SKM-1 (cell line): Measurements from ENCODE around the gene TMEM258.

Experiments used
- DNase-seq: peaks from one replicate; lab custom pipeline; 2025; ENCODE audit not compliant: unreplicated experiment; lab: John Stamatoyannopoulos, UW

The TMEM258 gene

GRCh38 chr11:61797263-61797944 is 5.0 kb upstream of the TMEM258 start:
- DNase-seq: peak; percentile 40

GRCh38 chr11:61795876-61796526 is 3.6 kb upstream of the TMEM258 start:
- no peak for DNase-seq

GRCh38 chr11:61795459-61795858 is 3.1 kb upstream of the TMEM258 start:
- no peak for DNase-seq

GRCh38 chr11:61794579-61794978 is 2.2 kb upstream of the TMEM258 start:
- DNase-seq: no peak

DNA sequence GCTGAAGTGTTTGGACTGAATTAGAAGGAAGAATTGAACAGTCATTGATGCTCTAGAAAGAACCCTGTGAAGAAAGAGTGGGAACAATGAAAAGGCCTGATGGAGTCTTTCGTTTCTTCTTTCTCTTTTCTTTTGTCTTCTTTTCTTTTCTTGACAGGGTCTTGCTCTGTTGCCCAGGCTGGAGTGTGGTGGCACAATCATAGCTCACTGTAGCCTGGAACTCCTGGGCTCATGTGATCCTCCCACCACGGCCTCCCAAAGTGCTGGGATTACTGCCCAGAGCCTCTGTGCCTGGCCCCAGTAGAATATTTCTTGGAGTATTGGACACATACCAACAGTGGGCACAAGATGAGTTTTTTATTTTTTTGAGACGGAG is 1.4 kb upstream of the TMEM258 start:
- no peak for DNase-seq

GRCh38 chr11:61793083-61793828 is 857 bp upstream of the TMEM258 start:
- DNase-seq: no peak

- no peak for DNase-seq
Measured at GRCh38 chr11:61791737-61792309, 576 bp downstream of the TMEM258 start.

- DNase-seq: peak; percentile 38
Measured at GRCh38 chr11:61787928-61788491, 4.4 kb downstream of the TMEM258 start.

DNA sequence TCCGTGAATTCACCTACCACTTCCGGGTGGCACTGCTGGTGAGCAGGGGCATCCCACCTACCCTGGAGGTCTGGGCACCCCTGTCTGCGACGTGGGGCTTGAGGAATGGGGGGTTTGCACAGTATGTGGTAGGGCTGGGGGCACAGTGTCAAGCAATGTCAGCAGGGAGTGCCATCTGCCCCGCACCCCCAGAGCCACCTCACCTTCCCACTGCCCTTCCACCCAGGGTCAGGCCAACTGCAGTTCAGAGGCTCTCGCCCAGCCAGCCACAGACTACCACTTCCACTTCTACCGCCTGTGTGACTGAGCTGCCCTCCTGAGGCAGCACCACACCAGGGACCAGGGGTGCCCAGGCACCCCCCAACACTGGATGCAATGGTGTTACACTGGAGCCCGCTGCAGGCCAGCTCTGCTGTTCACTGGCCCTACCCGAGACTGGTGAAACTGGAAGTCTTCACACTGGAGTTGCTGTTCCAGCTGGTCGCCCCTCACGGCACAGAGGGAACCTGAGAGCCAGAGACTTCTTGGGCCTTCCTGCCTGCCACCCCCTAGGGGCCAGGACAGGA is 6.5 kb downstream of the TMEM258 start:
- no peak for DNase-seq

DNA sequence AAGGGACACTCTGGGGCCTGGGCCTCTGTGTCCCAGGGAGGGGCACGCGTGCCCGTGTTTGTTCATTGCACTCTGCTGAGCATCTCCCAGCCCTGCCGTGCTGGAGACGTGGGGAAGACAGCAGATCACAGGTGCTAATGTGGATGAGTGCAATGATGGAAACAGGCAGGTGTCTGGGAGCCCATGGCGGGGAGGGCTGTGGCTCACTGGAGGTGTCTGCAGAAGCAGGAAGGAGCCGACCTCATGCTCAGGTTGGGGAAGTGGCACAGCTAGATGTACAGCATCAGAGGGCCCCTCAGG is 7.9 kb downstream of the TMEM258 start:
- DNase-seq: no peak

DNA sequence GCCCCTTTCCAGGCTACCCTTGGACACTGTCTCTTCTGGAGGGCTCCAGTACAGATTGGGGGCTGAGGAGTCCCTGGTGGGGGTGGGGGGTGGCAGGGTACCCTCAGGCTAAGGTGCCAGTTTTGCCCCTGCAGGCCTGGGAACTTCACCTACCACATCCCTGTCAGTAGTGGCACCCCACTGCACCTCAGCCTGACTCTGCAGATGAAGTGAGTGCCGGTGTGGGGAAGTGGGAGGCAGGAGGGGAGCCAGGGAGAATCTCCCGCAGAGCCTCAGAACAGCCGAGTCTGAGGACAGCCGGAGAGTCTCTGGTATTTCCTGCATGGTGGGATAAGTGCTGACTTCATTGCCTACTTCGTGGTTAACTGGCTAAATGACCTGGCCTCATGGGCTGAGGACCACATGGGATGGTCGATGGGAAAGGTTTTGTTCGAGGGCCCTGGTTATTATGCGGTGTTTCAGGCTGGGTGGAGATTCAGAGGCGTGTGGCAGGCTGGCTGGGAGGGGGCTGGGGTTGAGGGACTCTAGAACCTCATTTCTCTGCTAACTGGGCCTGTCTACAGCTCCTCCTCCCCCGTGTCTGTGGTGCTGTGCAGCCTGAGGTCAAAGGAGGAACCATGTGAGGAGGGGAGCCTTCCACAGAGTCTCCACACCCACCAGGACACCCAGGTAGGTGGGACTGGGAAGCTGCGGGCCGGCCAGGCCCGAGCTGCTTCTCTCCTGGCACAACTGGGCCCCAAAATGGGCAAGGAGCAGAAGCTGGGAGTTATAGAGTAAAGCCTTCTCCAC is 8.5 kb downstream of the TMEM258 start:
- no peak for DNase-seq

DNA sequence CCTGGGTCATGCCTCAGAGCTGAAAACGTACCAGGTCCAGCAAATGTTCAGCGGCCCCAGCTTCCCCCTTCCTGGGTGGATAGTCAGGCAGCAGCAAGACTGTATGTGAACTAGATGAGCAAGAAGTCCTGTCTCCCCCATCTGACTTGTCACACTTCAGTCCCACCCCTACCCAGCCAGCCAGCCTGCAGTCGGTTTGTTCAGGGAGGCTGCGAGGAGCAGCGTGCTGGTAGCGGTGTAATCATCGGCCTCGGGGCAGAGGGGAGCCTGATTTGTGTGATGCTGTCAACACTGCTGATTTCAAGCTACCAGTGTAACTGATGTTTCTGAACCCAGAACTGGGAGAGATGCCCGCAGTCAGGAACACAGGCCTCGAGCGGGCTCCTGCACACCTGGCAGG is 9.6 kb downstream of the TMEM258 start:
- no peak for DNase-seq

DNA sequence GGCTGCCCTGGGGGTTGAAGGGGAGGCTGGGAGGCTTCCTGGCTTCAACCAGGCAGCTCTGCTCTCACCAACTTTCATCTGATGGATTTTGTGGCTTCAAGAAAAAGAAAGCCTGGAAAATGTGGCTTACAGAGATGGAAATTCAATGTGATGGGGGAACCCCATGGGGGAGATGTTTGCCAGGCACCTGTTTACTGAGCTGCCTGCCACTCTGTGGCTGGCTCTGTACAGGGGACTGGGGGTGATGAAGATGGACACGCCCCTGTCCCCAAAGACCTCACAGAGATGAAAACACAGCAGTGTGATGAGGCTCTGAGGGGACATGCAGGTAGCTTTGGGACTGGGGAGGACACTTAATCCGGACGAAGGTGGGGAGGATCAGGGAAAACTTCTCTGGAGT is 10.1 kb downstream of the TMEM258 start:
- DNase-seq: no peak

DNA sequence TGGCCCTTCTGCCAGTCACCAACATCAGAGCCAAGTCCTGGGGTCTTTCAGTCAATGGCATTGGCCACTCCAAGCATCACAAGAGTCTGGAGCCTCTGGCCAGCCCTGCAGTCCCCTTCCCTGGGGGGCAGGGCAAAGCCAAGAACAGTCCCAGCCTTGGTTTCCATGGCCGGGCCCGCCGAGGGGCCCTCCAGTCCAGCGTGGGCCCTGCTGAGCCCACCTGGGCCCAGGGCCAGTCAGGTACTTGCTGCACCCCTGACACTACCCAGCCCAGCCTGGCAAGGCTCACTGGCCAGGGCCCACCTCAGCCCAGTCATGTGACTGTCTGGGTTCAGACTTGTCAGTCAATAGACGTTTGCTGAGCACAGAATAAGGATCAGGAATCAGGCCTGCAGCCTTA is 10.8 kb downstream of the TMEM258 start:
- no peak for DNase-seq

DNA sequence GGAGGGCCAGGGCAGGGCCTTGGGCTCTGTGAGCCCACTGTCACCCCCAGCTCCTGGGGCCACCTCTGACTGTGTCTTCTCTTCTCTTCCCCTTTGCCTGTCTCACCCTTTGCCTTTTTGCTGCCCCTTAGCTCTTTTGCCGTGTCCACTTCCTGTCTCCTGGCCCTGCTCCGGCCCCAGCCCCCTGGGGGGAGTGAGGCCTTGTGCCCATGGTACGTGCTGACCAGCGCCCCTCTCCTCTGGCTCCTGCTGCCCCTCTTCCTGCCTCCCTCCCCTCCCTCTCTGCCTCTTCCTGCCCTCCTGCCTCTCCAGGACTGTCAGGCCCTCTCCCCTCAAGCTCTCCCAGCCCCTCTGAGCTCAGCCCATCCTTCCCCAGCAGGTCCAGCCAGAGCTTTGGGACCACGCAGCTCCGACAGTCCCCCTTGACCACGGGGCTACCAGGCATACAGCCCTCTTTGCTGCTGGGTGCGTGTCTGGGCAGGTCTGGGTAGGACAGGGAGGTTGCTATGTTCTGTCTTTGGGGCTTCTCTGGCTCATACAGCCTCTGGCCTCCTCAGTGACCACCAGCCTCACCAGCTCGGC is 11.7 kb downstream of the TMEM258 start:
- DNase-seq: no peak

DNA sequence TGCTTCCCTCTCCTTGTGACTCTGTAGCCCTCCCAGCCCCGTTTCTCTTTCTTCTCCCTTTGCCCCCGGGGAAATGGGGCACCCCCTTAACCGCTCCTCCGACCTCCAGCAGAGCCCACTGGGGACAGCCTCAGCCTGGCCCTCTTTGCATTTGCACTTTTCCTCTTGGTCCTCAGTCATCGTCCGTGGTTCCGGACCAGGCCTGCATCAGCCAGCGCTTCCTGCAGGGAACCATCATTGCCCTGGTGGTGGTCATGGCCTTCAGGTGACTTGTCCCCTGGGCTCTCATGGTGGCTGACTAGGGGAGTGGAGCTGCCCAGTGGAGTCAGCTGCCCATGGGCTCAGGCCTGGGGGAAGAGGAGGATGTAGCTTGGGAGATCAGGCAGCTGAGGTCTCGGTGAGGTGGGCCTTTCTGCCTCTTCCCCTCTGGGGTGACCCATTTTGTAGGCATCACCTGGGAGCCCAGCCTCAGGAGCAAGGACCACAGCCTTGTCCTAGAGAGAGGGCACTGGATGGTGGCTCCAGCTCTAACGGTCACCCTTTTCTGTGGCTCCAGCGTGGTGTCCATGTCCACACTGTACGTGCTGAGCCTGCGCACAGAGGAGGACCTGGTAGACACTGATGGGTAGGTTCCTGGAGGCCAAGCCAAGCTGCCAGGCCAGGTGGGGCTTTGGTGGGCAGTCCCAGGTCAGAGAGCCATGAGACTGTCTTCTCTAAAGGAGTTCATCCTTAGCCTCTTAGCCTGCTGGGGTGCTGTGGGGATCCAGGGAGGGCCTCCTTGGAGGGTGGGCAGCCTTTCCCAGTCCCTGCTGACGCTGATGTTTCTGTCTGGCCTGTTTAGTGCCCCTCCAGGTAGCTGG is 12.5 kb downstream of the TMEM258 start:
- DNase-seq: no peak

DNA sequence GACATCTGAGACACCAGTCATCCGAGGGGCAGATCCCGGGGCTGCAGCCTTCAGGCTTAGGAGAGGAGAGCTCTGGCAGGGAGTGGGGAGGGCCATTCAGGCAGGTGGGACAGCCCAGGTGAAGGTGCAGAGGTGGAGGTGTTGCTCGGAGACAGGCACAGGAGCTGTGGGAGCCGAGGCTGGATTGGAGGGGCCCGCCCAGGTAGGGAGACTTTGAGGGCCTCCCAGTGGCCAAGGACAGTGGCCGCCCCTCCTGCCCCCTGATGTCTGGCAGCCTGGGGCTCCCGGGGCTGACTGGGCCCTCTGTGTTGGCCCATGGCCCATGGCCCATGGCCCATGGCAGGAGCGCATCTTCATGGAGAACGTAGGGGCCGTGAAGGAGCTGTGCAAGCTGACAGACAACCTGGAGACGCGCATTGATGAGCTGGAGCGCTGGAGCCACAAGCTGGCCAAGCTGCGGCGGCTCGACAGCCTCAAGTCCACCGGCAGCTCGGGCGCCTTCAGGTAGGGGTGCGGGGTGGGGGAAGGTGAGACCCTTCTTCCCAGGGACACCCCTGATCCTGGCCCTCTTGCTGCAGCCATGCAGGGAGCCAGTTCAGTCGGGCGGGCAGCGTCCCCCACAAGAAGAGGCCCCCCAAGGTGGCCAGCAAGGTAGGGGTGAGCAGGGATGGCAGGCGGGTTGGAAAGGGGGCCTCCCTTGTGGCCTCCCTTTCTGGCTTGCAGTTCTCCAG is 13.3 kb downstream of the TMEM258 start:
- DNase-seq: no peak

GRCh38 chr11:61778357-61778886 is 14.0 kb downstream of the TMEM258 start:
- DNase-seq: no peak
